ENCODE data around the gene WNT7A.

The WNT7A gene

DNA sequence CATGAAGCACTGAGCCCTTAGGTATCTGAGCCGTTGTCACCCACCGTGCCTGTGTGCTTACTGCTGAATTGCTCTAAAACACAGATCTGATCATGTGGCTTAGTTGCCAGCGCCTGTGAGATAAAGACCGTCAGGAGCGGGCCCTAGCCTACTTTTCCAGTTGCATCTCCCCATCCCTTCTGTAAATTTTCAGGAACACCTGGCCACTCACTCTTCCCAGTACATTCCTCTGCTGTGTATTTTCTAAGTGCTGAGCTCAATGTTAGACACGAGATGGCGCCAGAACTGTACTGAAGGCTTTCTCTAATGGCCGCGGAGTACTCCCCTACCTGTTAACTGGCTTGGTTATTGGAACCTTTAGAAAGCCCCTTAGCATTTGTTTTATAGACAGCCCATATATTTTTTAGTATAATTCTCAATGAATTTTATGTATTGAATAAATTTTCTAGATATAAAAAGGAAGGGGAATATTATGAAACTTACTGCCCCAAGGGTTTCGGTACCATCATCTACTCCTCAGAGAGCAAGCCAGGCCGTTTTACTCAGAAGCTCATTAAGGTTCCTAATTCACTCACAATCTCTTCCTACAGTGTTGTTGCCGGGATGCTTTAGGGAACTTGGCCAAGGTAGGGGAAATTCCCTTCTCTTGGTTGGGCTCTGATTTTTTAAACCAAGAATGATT, 16.7 kb upstream of the WNT7A start:
- peak; percentile 55 for DNase-seq (ENCODE audit: low read depth)
- TF ChIP-seq, protein P1, sequence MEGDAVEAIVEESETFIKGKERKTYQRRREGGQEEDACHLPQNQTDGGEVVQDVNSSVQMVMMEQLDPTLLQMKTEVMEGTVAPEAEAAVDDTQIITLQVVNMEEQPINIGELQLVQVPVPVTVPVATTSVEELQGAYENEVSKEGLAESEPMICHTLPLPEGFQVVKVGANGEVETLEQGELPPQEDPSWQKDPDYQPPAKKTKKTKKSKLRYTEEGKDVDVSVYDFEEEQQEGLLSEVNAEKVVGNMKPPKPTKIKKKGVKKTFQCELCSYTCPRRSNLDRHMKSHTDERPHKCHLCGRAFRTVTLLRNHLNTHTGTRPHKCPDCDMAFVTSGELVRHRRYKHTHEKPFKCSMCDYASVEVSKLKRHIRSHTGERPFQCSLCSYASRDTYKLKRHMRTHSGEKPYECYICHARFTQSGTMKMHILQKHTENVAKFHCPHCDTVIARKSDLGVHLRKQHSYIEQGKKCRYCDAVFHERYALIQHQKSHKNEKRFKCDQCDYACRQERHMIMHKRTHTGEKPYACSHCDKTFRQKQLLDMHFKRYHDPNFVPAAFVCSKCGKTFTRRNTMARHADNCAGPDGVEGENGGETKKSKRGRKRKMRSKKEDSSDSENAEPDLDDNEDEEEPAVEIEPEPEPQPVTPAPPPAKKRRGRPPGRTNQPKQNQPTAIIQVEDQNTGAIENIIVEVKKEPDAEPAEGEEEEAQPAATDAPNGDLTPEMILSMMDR (IDR thresholded peaks at IDR 0.05; ENCODE audit: control insufficient read depth, extremely low read depth, insufficient read depth): peak; percentile 88
- H3K4me3 ChIP-seq (ENCODE audit: low read depth, low read length): no peak overlapping the region

DNA sequence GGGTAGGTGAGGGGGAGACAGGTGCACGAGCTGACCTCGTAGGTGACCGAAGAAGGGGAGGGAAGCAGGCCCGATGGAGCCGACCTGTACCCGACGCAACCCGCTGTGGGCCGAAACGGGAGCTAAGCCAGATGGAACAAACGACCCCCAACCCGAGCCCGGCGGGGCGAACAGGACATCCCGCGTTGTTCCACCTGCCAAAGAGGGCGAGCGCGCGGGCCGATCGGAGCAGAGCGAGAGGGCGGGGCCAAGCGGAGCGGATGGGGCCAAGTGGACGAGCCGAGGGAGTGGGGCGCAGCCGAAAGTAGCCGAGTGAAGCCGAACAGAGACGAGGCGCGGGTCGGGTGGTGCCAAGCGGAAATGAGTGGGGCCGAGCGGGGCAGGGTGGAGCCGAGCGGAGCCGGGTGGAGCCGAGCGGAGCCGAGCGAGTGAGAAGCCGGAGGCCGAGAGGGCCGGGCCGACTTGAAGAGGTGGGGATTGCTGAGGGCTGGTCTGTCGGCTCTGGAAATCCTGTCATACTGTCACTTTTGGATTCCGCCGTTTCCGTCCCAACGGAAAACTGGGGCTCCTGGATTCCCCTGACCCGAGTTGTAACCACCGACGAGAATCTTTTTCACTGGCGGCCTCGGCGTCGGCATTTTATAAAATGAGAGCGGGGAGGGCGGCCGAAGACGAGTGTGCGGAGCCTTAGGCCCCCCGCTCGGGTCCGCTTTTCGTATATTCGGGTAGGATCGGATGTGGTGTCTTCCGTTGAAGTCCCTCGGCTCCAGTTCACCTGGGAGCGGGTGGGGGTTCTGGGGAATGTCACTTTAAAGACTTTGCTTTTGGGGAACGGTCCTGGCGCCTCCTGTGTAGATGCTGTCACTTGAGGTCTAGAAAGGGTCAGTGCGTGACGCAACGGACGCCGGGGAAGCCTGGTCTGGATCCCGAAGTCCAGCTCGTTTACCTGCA, 15.6 kb upstream of the WNT7A start:
- peak; percentile 68 for DNase-seq (ENCODE audit: low read depth)
- TF ChIP-seq, protein P1 (IDR thresholded peaks at IDR 0.05; ENCODE audit: control insufficient read depth, extremely low read depth, insufficient read depth): no peak

DNA sequence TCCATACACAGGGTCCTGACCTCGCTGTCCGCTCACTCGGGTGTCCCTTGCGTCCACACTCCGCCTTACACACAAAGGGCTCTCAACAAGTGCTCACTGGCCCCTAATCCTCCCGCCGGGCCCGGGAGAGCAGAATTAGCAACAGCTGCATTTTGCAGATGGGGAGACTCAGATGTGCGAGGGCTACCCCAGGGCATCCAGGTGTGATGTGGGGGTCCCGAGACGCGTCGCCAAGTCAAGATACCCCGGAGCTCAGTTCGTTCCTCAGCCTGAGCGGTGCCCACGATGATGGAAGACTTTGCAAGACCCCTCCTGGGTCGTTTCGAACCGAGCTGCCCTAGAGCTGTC, 14.9 kb upstream of the WNT7A start:
- TF ChIP-seq, protein P1 (IDR thresholded peaks at IDR 0.05; ENCODE audit: control insufficient read depth, extremely low read depth, insufficient read depth): no peak
- H3K4me3 ChIP-seq (ENCODE audit: low read depth, low read length): peak overlapping the region; percentile 56
- no peak for DNase-seq (ENCODE audit: low read depth)

More for the DNA sequence above, 15.6 kb upstream of the WNT7A start:
- H3K4me3 ChIP-seq (ENCODE audit: low read depth, low read length): peak overlapping the region; percentile 56

DNA sequence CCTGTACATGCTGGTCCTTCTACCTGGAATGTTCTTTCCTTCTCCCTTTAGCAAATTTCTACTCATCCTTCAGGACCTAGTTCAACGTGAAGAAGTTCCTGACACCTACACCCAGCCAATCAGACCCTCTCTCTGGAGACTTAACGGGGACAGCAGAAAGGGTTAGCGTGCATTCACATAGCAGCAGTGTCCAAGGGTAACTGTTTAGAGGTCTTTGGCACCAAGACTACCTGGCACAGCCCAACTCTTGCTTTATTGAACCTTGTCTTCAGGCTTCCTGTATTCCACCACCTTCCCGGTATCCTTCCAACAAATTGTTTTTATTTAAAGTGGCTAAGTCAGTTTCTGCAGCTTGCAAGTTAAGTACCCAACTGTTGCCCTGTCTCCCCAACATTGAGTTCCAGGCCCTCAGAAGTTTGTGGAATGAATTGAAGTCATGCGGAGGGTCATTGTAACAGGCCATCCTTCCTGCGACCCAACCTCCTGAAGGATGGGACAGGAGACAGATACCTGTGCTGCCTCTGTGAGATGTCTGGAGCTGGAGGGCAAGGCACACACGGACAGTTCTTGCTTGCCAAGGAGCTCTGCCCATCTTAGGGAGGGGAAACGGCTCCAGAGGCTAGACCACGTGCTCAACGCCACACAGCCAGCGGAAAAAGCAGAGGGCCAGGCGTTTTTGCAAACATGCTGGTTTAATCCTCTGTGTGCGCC, 14.4 kb upstream of the WNT7A start:
- H3K4me3 ChIP-seq (ENCODE audit: low read depth, low read length): no peak overlapping the region
- DNase-seq (ENCODE audit: low read depth): no peak
- TF ChIP-seq, protein P1 (IDR thresholded peaks at IDR 0.05; ENCODE audit: control insufficient read depth, extremely low read depth, insufficient read depth): no peak

DNA sequence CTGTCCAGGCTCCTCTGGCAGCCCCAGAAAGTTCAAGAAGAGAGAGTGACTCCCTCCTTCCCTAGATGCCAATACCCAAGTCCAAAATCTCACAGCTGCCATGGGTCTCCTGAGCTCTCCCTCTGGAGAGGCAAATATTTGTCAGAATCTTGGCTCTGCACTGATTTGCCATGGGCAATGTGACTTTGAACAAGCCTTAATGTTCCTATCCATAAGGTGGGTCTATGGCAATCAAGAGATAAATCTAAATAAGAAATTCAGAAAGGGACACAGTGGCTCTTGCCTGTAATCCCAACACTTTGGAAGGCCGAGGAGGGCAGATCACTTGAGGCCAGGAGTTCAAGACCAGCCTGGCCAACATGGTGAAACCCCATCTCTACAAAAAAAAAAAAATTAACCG, 12.4 kb upstream of the WNT7A start:
- no peak for DNase-seq (ENCODE audit: low read depth)
- TF ChIP-seq, protein P1 (IDR thresholded peaks at IDR 0.05; ENCODE audit: control insufficient read depth, extremely low read depth, insufficient read depth): no peak
- H3K4me3 ChIP-seq (ENCODE audit: low read depth, low read length): no peak overlapping the region

DNA sequence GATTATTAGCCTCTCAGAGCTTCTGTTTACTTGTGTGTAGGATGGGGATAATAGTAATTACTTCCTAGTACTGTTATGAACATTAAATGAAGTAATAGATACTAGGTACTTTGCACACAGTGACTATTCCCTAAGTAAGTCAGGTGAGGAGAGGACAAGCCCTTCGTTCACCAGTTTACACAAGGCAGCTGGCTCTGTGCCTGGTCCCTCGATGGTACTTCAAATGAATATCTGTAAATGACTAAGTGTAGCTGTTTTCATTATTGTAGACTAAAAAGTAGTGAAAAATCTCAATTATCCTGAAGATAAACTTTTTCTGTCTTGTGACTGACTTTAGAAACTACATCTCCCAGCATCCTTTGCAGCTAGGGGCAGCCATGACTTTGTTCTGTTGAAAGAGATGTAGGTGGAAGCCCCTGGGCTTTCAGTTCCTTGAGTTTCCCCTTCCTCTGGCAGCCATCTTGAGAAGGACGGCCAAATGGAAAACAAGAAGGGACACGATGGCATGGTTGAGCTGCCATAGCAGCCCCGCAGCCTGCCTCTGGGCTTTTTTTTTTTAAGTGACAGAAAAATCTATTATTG, 11.7 kb upstream of the WNT7A start:
- DNase-seq (ENCODE audit: low read depth): no peak
- TF ChIP-seq, protein P1 (IDR thresholded peaks at IDR 0.05; ENCODE audit: control insufficient read depth, extremely low read depth, insufficient read depth): no peak

More for the DNA sequence above, 11.7 kb upstream of the WNT7A start:
- no peak overlapping the region for H3K4me3 ChIP-seq (ENCODE audit: low read depth, low read length)
